GM21619 (cell line): ENCODE results near the gene MANBA.
"Not testable (repeated sequence)": the region's sequence is repeated elsewhere in the genome, so short reads cannot be mapped to it uniquely, and the experiment has no call there.

ENCODE experiments used
- ATAC-seq: cut with Tn5 transposase; IDR thresholded peaks from one replicate; pipeline ENCODE4 v1.9.1; 2021; ENCODE audit not compliant: unreplicated experiment

MANBA gene

DNA sequence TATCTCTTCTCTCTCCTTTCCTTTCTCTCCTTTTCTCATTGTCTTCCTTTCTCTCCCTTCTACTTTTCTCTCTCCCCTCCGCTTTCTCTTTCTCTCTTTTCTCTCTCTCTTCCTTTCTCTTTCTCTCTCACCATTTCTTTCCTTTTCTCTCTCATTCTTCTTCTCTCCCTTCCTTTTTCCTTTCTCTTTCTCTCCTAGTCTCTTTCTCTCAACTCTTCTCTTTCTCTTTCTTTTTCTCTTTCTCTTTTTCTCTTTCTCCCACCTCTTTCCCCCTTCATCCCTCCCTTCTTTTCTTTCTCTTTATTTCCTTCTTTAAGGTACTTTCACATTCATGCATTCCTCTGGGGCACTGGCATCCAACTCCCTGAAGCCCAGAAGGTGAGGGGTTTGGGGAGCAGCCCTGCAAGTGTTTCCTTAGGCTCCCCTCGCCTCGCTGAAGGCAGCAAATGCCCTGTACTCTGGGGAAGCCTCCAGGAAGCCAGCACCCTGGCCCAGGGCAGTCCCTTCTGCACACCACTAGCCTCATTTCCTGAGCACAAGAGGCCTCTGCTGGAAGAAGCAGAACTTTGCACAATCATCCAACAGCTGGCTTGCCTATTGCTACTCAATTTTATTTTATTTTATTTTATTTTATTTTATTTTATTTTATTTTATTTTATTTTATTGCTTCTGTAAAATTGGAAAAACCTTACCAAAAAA is 135.4 kb downstream of the MANBA start:
- ATAC-seq: peak; percentile 95

DNA sequence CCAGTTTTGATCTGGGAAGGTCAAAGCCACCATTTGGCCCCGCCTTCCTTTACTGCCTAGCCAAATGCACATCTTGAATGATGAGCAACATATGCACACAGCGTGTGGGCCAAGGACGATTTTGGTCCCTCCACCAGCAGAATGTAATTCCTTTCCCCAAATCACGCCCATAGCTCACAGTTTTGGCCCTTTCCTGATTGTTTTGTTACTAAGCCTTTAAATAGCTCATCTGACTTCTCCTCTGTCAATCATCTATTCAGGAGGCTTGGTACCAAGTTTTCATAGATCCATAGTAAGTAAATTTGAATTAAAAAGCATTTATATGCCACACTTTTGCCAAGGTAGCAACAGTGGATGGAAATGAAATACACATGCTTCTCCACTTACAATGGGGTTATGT is 136.3 kb downstream of the MANBA start:
- ATAC-seq: no peak

DNA sequence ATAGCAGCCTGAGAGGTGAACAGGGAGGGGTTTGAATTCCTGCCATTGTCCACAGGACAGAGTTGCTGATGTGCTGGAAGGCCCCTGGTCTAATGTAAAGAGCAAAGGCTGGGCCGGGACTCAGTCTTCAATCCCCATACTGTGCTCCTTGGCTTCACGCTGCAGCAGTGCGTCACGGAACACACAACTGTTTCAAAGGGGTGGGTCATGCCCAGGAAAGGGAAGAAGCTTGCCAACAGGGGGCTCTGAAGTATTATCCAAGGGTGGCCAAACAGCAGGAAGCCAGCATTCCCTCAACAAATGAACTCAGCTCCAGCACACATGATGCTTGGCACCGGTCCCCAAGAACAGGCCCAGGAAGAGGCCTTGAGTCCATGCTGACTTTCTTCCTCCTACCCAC is 137.1 kb downstream of the MANBA start:
- ATAC-seq: no peak

DNA sequence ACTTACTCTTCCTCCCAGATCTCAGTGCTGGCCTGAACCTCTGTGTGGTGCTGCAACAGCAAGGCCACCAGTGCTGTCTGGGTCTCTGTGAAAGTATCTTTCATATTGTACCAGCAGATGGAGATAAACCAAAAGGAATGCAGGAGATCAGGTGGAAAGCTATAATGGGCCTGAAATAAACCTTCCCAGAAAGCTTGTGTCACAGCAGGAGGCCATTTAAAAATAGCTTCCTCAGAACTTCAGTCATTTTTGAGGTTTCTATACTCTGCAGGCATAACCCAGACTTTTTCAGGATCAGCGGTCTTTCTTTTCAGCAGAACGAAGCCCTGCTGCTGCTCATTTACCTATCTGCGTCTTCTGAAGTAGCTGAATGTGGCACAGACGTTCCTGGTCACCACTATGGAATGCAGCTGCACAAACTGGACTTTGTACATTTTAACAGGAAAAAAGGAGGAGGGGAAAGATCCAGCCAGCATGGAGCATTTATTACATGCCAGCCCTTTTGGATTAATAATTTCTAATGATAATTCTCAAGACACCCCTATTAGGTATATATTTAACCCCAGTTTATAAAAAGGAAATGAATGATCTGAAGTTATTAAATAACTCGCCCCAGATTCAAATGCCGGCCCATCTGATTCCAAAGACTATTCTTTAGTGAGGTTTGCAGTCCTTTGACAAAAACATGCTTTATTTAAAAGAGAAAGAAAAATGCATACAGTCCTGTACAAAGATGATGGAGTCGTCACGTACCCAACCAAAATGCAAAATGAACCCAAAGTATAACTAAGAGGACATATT is 139.9 kb downstream of the MANBA start:
- ATAC-seq: no peak

DNA sequence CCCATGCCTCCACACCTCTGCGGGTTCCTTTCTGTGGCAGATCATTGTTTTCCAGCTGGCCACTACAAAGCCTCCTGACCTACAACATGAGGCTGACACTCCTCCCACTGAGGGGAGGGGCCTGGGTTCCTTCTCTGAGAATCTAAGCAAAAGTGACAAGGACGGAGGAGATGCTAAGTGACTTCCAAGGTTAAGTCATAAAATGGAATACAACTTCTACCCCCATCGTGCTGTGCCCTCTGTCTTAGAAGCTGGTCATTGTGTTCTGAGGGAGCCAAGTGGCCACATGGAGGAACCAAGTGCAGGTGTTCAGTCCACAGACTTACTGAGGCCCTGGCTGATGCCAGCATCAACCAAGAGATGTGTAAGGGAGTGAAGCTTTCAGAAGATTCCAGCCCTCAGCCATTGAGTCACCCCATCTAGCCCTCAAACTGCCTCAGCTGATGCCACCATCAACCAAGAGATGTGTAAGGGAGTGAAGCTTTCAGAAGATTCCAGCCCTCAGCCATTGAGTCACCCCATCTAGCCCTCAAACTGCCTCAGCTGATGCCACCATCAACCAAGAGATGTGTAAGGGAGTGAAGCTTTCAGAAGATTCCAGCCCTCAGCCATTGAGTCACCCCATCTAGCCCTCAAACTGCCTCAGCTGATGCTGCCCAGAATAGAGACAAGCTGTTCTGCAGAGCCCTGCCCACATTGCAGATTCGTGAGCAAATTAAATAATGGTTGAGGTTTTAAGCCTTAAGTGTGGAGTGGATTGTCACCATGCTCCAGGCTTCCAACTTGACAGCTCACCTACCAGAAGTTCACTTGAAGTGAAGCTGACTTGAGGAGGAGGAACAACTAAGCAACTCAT is 140.8 kb downstream of the MANBA start:
- ATAC-seq: not testable (repeated sequence)

DNA sequence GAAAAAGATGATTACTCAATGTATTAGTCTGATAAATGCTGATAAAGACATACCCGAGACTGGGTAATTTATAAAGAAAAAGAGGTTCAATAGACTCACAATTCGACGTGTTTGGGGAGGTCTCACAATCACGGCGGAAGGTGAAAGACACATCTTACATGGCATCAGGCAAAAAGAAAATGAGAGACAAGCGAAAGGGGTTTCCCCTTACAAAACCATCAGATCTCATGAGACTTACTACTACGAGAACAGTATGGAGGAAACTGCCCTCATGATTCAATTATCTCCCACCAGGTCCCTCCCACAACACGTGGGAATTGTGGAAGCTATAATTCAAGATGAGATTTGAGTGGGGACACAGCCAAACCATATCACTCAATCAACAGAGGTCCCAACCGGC is 141.7 kb downstream of the MANBA start:
- not testable (repeated sequence) for ATAC-seq

DNA sequence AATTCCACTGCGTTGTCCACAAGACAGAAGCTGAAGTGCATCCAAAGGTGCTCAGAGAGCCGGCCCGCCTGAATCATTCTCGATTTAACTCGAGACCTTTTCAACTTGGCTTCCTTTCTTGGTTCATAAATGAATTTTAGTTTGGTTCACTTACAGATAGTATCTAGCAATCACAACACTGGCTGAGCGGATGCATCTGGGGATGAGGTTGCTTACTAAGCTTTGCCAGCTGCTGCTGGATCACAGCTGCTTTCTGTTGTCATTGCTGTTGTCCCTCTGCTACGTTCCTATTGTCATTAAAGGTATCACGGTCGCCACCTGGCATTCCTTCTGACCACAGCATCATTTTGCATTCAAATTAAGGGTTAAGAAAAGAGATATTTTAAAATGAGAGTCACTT is 144.1 kb downstream of the MANBA start:
- no peak for ATAC-seq

DNA sequence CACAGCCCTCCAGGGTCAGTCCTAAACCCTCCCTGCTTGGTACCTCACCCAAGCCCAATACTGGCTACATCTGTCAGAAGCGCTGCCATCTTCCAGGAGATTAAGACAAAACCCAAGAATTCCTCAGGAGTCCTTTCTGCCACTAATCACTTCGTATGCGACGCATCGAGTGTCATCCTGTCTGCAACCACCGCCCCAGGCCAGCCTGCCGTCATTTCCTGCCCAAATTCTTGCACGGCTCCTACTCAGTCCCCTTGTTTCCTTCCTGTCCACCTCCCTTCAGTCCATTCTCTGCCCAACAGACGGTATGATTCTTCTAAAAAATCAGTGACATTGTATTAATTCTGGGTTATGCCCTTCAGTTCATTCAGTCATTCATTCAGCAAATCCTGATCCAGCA is 146.0 kb downstream of the MANBA start:
- ATAC-seq: no peak

DNA sequence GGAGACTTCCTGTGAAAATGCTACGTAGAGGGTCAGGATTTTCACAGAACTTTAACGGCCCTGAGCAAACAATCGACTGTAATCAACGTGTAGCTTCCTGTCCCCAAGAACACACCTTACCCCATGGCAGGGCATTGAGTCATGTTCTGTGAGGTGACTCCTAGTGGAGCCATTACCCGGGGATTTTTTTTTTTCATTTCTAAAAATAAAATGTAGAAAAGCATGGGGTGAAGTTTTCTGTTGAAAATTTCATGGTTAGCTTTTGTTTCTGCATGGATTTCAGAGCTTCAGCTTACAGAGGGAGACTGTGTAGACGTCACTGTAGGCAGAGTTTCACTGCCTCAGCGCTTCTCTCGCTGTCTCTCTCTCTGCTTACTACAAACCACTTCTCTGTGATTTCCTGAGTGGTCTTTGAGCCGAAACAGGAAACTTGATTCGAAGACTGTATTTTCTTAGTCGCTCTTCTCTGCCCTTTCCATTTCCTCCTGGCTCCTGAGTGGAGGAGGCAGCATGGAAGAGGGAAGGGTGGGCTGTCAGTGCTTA is 147.9 kb downstream of the MANBA start:
- peak; percentile 55 for ATAC-seq

DNA sequence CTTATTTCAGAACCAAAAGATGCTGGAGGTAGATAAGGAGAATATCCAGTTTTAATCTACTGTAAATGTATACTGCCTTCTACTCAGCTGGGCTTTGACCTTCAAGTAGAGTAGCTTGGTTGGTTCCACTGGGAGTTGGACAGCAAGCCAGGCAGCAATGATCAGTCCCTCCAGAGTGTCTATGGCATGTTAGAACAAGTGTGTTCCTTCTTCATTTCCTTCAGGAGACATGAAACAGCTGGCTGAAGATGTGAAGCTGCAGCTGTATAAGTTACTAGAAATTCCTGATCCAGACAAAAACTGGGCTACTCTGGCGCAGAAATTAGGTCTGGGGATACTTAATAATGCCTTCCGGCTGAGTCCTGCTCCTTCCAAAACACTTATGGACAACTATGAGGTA is 148.6 kb downstream of the MANBA start:
- no peak for ATAC-seq

DNA sequence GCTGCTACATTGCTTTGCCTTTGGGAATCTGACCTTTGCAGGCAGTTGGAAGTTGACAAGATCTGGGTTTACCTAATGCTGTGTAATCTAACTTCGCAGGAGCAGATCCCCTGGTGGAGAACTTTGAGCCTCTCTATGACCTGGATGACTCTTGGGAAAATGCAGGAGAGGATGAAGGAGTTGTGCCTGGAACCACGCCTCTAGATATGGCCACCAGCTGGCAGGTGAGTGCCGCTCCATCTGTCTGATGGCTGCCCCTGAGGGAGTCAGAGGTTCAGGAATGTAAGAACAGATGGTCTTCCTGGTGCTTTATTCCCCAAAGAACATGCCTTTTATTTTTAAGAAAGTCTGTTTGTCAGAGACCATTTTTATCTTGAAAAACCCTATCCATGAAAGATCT is 150.3 kb downstream of the MANBA start:
- ATAC-seq: no peak

DNA sequence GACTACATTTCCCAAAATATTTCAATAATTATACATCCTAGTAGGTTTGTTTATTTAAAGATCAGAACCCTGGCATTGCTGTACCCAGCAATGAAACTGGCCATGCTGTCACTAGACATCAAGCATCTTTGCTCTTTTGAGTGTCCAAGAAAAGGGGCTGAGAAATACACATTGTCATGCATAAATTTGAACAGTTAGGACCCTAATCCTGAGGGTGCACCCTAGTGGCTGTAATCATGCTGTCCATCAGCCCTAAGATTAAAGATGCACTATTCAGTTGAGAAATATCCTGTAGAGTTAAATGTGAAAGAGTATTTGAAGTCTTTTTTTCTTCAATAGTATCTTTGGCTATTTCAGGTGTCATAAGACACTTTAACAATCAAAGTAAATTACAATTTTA is 150.8 kb downstream of the MANBA start:
- no peak for ATAC-seq

DNA sequence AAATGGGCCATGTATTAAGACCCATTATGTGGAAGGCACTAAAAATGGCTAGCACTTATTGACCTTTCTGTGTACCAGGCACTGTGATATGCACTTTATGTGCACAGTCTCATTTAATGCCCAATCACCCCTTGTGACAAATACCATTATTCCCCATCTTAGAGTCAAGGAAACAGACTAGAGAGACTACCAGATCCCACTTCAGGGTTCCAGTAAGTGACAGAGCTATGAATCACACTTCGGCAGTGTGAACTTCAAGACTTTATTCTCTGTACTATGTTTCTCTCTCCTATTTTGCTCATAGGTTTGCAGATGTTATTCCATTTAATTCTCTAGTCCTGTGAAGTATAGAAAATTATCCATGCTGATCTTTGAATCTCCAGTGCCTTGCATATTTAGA is 152.6 kb downstream of the MANBA start:
- ATAC-seq: no peak

DNA sequence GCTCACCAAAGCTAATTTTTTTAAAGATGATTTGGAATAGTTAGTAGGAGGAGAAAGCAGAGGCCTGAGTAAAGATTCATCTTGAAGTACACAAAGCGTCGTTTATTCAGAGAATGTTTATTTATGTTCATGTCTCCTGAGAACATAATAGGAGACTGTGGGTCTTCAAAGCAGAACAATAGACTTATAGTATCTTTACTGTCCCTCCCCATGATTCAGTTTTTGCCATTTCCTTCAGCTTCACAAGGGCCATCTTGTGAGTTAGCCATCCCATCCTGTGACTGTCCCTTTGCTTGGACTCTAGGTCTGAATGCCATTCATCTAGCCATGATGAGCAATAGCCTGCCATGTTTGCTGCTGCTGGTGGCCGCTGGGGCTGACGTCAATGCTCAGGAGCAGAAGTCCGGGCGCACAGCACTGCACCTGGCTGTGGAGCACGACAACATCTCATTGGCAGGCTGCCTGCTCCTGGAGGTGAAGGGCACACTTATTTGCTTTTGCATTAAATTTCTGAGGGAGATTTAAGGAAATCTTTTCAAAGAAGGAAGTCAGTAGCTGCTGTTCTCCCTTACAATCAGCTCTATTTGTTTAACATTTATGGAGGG is 153.8 kb downstream of the MANBA start:
- ATAC-seq: no peak

DNA sequence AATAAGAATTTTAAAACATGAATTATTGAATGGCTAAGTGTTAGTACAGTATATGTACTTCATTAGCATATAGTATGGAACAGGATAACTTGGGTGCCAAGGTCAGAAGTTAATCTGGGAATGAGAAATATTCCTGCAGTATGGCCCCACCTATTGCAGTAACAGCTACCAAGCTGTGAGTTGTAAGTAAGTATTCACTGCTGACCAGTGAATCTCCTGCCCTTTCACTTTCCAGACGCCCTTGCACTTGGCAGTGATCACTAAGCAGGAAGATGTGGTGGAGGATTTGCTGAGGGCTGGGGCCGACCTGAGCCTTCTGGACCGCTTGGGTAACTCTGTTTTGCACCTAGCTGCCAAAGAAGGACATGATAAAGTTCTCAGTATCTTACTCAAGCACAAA is 154.5 kb downstream of the MANBA start:
- no peak for ATAC-seq

DNA sequence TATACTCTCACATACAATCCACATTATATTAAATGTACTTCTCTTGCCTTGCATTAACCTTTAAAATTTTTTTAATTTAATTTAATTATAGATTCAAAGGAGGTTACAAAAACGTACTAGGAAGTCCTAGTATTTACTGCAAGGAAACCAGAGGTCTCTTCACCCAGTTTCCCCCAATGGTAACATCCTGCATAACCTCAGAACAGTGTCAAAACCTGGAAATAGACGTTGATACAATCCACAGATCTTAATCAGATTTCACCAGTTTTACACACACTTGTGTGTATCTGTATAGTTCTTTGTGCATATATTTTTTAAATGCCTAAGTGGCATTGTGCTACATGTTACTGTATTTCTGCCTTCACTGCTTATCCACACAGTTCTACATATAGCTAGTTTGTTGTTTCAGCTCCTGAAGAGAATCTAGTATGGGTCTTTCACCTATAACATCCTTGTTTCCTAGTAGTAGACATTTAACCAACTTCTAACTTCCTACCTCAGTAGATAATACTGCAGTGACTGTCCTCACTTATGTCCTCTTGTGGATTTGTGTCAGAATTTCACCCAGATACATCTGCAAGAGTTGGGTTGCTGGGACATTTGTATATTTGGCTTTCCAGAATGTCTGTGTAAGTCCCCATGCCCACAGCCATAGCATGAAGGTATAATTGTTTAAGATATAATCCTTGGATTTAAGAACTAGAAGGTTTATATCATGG is 156.4 kb downstream of the MANBA start:
- ATAC-seq: no peak

DNA sequence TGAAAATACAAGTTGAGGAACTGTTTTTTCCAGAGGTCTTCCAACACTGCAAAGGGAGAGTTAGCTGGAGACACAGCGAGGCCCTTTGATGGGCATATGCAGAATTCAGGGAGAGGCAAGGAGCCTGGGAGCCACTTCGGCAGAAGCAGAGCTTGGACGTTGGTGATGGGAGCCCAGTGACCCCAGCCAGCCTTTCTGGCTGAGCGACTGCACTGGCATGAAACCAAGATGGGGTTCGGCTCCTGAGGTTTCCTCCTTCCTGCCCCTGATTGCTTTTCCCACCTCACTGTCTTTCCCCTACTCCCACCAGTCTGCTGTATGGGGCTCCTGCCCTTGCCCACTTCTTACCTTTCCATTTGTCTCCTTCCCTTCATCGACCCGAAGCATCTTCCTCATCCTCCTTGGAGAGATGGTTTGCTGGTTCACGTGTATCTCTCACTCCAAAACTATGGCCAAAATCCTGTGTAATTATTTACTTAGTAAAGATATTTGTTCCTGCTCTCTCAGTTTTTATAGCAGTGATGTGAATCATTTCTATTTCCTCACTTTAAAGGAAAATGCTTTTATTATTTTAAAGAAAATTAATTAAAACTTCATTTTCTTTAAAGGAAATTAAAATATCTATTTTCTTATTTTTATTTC is 159.1 kb downstream of the MANBA start:
- no peak for ATAC-seq

DNA sequence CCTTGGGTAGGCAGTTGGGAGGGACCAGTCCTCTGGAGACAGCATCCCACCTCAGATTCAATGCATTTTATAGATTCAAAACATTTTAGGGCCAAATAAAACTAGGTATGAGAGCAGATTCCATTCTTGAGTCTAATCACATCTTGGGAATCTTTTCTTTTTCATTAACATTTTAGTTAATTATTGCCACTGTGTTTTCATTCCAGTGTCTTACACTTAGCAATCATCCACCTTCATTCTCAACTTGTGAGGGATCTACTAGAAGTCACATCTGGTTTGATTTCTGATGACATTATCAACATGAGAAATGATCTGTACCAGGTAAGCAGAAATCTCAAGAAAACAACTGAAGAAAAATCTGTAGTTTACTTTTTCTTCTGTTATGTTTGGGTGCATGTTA is 160.1 kb downstream of the MANBA start:
- no peak for ATAC-seq

DNA sequence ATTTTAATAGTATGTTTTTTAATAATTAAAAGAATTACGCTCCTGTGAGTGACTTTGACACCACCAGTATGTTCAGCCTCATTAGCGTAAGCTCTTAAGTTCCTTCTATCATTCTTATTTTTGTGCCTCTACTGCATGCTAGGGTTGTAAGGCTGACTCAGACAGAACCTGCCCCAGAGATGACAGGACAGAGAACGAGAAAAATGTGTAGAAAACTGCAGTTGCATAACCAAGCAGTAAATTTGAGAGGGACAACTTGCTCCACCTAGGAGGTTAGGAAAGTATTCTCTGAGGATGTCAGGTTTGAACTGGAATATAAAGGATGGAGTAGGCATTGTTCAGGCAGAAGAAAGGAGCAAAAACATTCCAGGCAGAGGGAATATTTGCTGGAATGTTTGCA is 160.9 kb downstream of the MANBA start:
- no peak for ATAC-seq

DNA sequence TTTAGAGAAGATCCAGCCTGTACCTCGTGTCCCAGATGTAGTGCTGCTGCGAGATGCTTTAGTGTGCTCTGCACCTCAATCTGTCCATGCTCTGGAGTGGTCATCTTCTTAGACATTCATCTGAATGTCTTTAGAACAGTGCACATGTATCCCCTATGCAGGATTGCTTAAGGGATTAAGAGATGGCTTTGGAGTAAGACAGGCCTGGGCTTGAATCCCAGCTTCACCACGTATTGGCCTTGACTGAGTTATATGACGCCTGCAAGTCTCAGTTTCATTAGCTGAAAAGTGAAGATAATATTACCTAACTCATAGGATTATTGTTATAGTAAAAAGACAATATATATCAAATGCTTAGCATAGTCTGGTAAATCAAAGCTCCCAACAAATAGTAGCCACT is 161.3 kb downstream of the MANBA start:
- ATAC-seq: no peak
